Measurements from ENCODE around the gene CYGB. TPM values are rescaled to one million over a fixed set of nuclear protein-coding genes. Genes with fewer than 3 reads are reported as not detected.

CYGB gene
- total and polyA plus RNA-seq, 2 of the 13 experiments (the other 11 are each of a cell fraction or from before 2014, with no cell fraction given): 18.9 to 27.1 TPM

DNA sequence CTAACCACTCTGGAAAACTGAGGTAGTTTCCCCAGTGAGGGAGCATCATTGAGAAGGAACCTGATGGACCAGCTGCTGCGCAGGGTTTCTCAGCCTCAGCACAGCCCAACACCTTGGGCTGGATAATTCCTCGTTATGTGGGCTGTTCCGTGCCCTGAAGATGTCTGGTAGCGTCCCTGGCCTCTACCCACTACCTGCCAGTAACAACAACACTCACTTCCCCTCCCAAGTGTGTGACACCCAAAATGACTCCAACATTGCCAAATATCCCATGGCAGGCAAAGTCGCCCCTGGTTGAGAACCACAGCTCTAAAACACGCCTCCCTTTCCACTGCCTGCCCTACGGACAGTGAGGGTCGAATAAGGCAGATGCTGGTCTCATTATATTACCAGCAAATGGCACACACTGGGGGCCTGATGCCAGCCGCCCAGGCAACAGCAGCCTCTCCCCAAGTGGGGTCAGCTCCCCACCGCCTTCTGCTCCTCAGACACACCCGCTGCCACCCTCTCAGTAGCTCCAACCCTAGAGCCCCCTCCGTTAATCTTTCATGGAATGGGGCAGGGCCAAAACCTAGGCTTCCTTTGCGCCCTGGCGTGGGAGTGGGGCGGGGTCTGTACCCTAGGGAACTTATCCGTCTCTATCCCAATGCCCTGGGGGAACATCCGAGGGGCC, 37.3 kb downstream of the CYGB start (continued):
- TF ChIP-seq, protein P1, sequence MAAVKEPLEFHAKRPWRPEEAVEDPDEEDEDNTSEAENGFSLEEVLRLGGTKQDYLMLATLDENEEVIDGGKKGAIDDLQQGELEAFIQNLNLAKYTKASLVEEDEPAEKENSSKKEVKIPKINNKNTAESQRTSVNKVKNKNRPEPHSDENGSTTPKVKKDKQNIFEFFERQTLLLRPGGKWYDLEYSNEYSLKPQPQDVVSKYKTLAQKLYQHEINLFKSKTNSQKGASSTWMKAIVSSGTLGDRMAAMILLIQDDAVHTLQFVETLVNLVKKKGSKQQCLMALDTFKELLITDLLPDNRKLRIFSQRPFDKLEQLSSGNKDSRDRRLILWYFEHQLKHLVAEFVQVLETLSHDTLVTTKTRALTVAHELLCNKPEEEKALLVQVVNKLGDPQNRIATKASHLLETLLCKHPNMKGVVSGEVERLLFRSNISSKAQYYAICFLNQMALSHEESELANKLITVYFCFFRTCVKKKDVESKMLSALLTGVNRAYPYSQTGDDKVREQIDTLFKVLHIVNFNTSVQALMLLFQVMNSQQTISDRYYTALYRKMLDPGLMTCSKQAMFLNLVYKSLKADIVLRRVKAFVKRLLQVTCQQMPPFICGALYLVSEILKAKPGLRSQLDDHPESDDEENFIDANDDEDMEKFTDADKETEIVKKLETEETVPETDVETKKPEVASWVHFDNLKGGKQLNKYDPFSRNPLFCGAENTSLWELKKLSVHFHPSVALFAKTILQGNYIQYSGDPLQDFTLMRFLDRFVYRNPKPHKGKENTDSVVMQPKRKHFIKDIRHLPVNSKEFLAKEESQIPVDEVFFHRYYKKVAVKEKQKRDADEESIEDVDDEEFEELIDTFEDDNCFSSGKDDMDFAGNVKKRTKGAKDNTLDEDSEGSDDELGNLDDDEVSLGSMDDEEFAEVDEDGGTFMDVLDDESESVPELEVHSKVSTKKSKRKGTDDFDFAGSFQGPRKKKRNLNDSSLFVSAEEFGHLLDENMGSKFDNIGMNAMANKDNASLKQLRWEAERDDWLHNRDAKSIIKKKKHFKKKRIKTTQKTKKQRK (IDR thresholded peaks at IDR 0.05; ENCODE audit: low read length): no peak
- TF ChIP-seq REXO4 (CRISPR knock-in tag; IDR thresholded peaks at IDR 0.05; ENCODE audit: borderline replicate concordance) (no peak), ZNF33B (CRISPR knock-in tag; IDR thresholded peaks at IDR 0.05) (no peak), SSRP1 (CRISPR knock-in tag; IDR thresholded peaks at IDR 0.05) (no peak), ZNF567 (CRISPR knock-in tag; IDR thresholded peaks at IDR 0.05; ENCODE audit: borderline replicate concordance) (no peak), ZMYM3 (CRISPR knock-in tag; IDR thresholded peaks at IDR 0.05) (no peak), ZFP41 (CRISPR knock-in tag; IDR thresholded peaks at IDR 0.05; ENCODE audit: borderline replicate concordance) (no peak), ZNF235 (CRISPR knock-in tag; IDR thresholded peaks at IDR 0.05; ENCODE audit: borderline replicate concordance) (no peak), ZNF562 (CRISPR knock-in tag; IDR thresholded peaks at IDR 0.05; ENCODE audit: borderline replicate concordance) (no peak), ZNF766 (CRISPR knock-in tag; IDR thresholded peaks at IDR 0.05; ENCODE audit: borderline replicate concordance) (no peak), YEATS4 (CRISPR knock-in tag; IDR thresholded peaks at IDR 0.05; ENCODE audit: borderline replicate concordance) (no peak), ZNF670 (CRISPR knock-in tag; IDR thresholded peaks at IDR 0.05; ENCODE audit: borderline replicate concordance) (no peak), HMGA1 (CRISPR knock-in tag; conservative IDR thresholded peaks at IDR 0.05) (no peak), ZNF329 (CRISPR knock-in tag; IDR thresholded peaks at IDR 0.05; ENCODE audit: low read depth) (no peak), ZNF350 (CRISPR knock-in tag; IDR thresholded peaks at IDR 0.05; ENCODE audit: borderline replicate concordance, low read depth) (0 out of 2 replicates have a peak, but pooled peaks have one; percentile 64)
- TF ChIP-seq, protein P2, sequence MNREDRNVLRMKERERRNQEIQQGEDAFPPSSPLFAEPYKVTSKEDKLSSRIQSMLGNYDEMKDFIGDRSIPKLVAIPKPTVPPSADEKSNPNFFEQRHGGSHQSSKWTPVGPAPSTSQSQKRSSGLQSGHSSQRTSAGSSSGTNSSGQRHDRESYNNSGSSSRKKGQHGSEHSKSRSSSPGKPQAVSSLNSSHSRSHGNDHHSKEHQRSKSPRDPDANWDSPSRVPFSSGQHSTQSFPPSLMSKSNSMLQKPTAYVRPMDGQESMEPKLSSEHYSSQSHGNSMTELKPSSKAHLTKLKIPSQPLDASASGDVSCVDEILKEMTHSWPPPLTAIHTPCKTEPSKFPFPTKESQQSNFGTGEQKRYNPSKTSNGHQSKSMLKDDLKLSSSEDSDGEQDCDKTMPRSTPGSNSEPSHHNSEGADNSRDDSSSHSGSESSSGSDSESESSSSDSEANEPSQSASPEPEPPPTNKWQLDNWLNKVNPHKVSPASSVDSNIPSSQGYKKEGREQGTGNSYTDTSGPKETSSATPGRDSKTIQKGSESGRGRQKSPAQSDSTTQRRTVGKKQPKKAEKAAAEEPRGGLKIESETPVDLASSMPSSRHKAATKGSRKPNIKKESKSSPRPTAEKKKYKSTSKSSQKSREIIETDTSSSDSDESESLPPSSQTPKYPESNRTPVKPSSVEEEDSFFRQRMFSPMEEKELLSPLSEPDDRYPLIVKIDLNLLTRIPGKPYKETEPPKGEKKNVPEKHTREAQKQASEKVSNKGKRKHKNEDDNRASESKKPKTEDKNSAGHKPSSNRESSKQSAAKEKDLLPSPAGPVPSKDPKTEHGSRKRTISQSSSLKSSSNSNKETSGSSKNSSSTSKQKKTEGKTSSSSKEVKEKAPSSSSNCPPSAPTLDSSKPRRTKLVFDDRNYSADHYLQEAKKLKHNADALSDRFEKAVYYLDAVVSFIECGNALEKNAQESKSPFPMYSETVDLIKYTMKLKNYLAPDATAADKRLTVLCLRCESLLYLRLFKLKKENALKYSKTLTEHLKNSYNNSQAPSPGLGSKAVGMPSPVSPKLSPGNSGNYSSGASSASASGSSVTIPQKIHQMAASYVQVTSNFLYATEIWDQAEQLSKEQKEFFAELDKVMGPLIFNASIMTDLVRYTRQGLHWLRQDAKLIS (CRISPR knock-in tag; IDR thresholded peaks at IDR 0.05): no peak
- TF ChIP-seq, protein P3, sequence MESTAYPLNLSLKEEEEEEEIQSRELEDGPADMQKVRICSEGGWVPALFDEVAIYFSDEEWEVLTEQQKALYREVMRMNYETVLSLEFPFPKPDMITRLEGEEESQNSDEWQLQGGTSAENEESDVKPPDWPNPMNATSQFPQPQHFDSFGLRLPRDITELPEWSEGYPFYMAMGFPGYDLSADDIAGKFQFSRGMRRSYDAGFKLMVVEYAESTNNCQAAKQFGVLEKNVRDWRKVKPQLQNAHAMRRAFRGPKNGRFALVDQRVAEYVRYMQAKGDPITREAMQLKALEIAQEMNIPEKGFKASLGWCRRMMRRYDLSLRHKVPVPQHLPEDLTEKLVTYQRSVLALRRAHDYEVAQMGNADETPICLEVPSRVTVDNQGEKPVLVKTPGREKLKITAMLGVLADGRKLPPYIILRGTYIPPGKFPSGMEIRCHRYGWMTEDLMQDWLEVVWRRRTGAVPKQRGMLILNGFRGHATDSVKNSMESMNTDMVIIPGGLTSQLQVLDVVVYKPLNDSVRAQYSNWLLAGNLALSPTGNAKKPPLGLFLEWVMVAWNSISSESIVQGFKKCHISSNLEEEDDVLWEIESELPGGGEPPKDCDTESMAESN (CRISPR knock-in tag; conservative IDR thresholded peaks at IDR 0.05): no peak
- TF ChIP-seq, protein P4, sequence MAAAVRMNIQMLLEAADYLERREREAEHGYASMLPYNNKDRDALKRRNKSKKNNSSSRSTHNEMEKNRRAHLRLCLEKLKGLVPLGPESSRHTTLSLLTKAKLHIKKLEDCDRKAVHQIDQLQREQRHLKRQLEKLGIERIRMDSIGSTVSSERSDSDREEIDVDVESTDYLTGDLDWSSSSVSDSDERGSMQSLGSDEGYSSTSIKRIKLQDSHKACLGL (CRISPR knock-in tag; IDR thresholded peaks at IDR 0.05): no peak
- TF ChIP-seq, protein P5, sequence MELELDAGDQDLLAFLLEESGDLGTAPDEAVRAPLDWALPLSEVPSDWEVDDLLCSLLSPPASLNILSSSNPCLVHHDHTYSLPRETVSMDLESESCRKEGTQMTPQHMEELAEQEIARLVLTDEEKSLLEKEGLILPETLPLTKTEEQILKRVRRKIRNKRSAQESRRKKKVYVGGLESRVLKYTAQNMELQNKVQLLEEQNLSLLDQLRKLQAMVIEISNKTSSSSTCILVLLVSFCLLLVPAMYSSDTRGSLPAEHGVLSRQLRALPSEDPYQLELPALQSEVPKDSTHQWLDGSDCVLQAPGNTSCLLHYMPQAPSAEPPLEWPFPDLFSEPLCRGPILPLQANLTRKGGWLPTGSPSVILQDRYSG (CRISPR knock-in tag; IDR thresholded peaks at IDR 0.05): no peak
